Epithelial cell of esophagus (primary cell): ENCODE results near the gene PHF11.
A peak's percentile ranks its signal among the peaks of the same experiment; 100 is the strongest.
"Not testable (repeated sequence)": the region's sequence is repeated elsewhere in the genome, so short reads cannot be mapped to it uniquely, and the experiment has no call there.

ENCODE experiments used
- DNase-seq: peaks from one replicate; pipeline ENCODE4 v3.0.0; 2010; ENCODE audit warnings: low read depth
- H3K4me3 ChIP-seq: 2 replicates; pipeline ENCODE4 v1.5.1; 2011; ENCODE audit warnings: mild to moderate bottlenecking, low read length, control low read depth
- CTCF ChIP-seq: IDR thresholded peaks from 2 replicates; pipeline ENCODE4 v1.5.1; 2011; ENCODE audit warnings: low read depth, mild to moderate bottlenecking, low read length, control low read depth, inconsistent platforms; ENCODE audit not compliant: insufficient read depth; ENCODE audit errors: missing control alignments

The PHF11 gene

GRCh38 chr13:49554387-49554786 lies 58.6 kb downstream of the PHF11 start:
- no peak for DNase-seq
- TF ChIP-seq CTCF = no peak
- no peak overlapping the region for H3K4me3 ChIP-seq

- no peak for DNase-seq
- TF ChIP-seq CTCF = no peak
- no peak overlapping the region for H3K4me3 ChIP-seq
Observed at GRCh38 chr13:49559006-49559405, 63.3 kb downstream of the PHF11 start.

DNA sequence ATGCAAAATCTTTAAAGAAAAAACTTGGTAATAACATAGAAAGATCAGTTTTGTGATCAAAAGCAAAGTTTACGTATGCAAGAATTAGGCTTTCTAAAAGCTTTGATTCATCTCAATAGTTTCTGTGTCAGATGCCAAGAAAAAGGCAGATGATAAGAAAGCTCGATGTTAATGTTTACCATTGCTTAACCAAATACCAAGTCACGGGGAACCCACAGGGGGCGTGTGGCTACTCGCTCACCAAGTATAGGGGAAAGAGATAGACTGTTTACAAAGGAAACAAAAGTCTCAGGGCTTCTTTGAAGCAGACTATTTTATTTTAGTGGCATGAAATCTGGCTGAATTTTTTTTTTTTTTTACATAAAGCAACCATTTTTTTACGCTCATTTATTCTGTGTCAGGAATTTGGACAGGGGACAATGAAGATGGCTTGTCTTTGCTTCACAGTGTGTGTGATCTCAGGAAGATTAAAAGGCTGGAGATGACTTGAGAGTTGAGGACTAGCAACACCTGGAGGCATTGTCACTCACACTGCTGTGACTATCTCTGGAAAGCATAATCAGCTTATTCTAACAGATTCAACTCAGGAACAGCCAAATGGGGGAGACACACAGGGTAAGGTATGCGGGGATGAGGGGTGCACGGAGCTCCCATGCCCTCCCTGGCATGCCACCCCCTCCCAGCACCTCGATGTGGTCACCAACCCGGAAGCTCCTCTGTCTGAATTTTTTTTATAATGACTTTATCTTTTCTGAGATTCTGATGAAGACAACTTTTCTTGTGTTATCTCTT lies 64.7 kb downstream of the PHF11 start:
- H3K4me3 ChIP-seq = no peak overlapping the region
- peak; percentile 74 for DNase-seq
- peak; percentile 43 for TF ChIP-seq CTCF

DNA sequence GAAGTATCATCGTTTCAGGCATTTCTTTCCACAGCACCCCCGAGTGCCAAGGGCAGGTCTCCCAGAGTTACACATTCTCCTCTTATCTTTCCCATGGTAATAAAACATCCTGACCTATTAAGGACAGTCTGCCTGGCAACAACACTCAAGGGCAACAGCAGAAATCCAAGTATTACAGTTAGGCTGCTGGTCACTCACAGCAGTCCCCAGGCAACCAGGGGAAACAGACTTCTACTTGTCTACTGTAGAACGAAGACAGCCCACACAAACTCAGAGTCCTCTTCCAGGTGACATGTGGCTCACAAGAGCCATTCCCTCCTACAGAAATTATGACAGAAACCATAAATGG lies 65.3 kb downstream of the PHF11 start:
- TF ChIP-seq CTCF = no peak
- H3K4me3 ChIP-seq = no peak overlapping the region
- DNase-seq = no peak

DNA sequence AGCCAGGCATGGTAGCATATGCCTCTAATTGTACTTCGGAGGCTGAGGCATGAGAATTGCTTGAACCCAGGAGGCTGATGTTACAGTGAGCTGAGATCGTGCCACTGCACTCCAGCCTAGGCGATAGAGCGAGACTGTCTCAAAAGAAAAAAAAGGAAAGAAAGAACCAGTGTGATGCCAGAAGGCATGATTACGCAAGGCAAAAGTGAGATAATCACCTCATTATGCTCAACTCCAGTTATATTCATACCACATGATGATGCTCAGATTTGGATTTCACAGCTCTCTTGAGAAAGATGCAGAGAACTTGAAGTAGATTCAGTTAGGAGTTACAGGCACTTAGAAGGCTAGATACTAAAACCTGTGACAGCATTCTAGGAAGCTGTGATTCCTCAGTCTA lies 67.8 kb downstream of the PHF11 start:
- peak; percentile 74 for DNase-seq
- no peak overlapping the region for H3K4me3 ChIP-seq
- no peak for TF ChIP-seq CTCF

DNA sequence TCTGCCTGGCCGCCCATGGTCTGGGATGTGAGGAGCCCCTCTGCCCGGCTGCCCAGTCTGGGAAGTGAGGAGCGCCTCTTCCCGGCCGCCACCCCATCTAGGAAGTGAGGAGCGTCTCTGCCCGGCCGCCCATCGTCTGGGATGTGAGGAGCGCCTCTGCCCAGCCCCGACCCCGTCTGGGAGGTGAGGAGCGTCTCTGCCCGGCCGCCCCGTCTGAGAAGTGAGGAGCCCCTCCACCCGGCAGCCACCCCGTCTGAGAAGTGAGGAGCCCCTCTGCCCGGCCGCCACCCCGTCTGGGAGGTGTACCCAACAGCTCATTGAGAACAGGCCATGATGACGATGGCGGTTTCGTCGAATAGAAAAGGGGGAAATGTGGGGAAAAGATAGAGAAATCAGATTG lies 69.7 kb downstream of the PHF11 start:
- DNase-seq, H3K4me3 ChIP-seq: not testable (repeated sequence)

DNA sequence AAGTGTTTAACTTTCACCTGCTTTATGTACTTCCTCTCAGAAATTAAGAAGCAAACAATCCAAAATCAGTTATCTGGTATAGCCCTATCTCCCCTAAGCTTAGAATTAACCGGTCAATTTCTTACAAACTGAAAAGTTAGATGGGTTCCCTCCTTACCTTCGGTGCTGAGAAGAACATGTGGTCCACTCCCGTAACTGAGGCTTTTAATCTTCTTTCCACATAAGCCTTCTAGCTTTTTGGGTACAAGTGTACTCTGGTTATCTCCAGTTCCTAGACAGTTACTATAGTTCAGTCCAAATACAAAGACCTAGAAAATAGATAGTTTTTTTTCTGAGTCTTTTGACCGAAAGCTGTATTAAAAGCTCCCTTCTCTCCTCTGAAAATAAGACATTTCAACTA lies 70.7 kb downstream of the PHF11 start:
- no peak overlapping the region for H3K4me3 ChIP-seq
- DNase-seq = no peak
- no peak for TF ChIP-seq CTCF

DNA sequence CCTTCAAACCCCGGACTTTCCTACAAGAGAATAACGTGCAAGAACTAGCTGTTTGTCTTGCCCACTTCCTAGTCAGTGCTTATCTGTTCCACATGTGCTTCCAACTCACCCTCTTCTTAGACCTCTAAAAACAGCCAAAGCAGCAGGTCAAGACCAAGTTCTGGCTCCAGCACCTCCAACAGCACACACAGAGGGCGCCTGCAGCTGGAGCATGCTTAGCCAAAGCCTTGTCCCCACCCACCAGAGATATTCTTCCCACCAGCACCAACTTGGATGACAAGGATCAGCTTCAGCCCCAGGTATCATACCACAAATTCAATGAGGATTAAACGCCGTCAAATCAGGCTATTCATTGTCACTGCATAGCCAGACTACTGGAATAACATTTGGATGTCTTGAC lies 71.7 kb downstream of the PHF11 start:
- no peak overlapping the region for H3K4me3 ChIP-seq
- no peak for TF ChIP-seq CTCF
- no peak for DNase-seq
